CD4-positive, alpha-beta T cell treated with Interleukin-10 for 1 hour (primary cell): Measurements from ENCODE around the gene CARMIL1.

Experiments
- DNase-seq: peaks from one replicate; pipeline ENCODE4 v3.0.0-alpha.2; 2020

The CARMIL1 gene

DNA sequence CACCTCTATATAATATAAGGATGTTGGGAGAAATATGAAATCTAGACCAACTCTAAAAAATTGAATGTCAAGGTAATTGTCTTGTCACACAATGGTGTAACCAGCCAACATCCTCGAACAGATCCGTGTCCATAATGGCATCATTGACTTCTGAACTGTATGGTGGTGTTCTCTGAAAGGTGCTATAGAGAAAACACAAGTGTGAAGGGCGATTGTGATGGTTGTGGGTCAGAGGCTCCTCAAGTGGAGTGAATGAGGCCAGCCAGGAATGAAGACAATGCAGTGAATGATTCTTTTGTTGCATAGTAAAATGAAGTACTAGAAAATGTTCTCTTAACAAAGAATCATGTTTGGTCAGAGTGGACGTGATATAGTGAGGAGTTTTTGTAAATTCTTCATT lies 58.3 kb downstream of the CARMIL1 start:
- no peak for DNase-seq

DNA sequence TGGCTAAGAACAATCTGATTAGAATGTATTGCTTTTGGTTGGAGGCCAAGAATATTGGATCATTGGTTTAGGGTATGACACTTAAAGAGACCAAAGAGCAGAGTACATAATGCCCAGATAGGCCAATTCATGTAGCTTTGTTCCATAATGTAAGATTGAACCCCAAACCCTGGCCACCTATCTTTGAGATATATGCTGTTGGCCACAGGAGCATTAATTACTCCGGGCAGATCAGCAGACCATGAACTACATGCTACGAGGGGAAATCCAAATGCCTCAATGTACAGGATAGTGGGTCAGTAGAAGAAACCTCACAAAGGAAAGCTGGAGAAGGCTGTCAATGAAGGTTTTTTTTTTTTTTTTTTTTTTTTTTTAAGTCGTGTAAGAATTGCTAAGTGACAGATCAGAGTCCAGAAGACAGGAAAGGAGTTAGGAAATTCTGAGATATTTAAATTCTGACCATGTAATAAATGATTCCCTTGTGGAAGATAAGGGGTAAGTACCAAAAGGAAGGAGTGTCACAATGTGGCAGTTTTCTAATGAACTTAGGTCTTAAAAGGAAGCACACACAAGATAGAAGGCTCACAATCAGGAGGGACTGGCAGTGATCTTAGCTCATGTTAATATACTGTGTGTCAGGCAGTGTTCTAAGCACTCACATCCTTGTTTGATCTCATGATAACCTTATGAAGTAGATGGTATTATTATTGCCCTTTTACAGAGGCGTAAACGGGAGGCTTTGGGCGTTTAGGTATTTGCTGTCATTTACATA lies 61.4 kb downstream of the CARMIL1 start:
- DNase-seq: no peak

GRCh38 chr6:25341203-25341552 lies 62.0 kb downstream of the CARMIL1 start:
- no peak for DNase-seq

GRCh38 chr6:25341923-25342619 lies 62.9 kb downstream of the CARMIL1 start:
- no peak for DNase-seq

GRCh38 chr6:25342802-25343201 lies 63.6 kb downstream of the CARMIL1 start:
- no peak for DNase-seq

GRCh38 chr6:25343984-25344383 lies 64.8 kb downstream of the CARMIL1 start:
- no peak for DNase-seq

GRCh38 chr6:25344827-25345226 lies 65.7 kb downstream of the CARMIL1 start:
- no peak for DNase-seq

GRCh38 chr6:25346064-25346463 lies 66.9 kb downstream of the CARMIL1 start:
- no peak for DNase-seq

DNA sequence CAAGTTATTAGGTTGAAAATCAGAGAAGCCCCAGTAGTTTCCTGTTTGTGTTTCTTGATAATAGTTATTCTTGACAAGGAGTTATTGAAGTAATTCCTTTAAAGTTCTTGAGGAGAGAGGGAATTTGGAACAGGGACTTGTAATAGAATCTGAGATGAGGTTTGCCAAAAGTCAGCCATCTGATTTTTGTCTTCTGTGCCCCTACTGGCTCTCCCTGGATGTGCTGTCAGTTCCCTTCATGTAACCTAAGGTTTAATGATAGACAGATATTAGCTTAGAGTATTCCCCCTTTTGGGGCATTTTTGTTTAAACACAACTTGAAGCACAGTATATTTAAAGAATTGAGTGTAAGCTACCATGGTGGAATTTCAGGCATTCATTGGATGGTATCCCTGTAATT lies 71.4 kb downstream of the CARMIL1 start:
- DNase-seq: no peak

- DNase-seq: no peak
Measured at GRCh38 chr6:25351485-25351884, 72.3 kb downstream of the CARMIL1 start.

DNA sequence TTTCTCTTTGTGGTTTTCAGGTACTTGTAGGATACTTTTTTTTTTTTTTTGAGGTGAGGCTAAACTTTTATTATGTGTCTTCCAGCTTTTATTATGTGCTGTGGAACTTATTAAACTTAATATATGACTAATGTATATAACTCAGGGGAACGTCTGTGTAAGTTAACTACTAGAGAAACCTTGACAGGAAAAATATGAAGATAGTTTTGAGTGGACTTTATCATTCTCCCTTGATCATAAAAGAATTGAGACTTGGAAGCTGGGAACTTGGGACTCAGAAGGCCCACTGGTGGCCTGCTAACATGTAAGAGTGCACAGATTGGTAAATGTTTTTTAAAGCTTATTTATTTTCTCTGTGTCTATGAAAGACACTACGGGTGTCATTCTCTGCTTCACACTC lies 73.1 kb downstream of the CARMIL1 start:
- no peak for DNase-seq

- no peak for DNase-seq
Measured at GRCh38 chr6:25354078-25354932, 75.1 kb downstream of the CARMIL1 start.

DNA sequence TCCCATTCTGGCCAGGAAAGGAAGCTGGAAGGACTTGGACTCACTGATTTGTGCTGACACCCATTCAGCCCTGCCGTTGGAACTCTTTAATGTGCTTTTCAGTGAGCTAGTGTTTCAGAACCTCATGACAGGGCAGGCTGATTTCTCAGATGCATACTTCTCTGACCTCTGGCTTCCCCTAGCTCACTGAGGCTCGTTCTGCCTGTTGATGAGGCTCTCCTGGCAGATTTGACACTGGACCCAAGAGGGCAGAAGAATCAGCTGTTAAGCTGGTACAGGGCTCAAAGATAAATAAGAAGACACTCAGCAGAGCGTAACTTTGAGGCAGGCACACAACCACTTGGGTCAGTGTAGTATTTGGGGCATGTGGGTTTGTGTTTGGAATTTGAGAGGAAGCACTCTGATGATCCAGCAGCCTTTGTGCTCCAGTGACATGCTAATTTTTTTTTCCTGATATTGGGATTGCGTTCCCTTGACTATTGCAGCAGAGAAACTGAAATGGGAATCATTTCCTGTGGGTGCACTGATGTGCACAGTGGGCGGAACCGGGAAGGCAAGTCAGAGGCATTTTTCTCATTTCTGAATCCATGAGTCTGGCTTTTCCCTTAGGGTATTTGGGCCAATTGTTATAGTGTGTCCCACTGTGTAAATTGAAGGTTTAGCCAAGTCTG lies 80.2 kb downstream of the CARMIL1 start:
- no peak for DNase-seq

DNA sequence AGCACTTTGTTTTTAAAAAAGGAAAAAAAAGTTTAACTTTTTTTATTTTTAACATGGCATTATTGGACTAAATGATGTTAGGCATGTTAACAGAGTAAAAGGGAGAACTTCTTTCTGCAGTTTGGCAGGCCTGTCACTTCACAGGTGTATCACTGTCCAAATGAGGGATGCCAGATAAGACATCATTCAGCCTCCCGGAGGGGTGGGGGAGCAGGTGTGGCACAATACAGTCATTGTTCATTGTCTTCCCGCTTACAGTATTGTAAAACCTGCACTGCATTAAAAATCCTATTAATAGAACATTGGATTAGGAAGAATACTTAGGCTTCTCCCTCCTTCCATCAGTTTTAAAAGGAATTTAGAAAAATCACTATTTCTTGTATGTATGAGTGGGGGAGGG lies 80.7 kb downstream of the CARMIL1 start:
- no peak for DNase-seq

DNA sequence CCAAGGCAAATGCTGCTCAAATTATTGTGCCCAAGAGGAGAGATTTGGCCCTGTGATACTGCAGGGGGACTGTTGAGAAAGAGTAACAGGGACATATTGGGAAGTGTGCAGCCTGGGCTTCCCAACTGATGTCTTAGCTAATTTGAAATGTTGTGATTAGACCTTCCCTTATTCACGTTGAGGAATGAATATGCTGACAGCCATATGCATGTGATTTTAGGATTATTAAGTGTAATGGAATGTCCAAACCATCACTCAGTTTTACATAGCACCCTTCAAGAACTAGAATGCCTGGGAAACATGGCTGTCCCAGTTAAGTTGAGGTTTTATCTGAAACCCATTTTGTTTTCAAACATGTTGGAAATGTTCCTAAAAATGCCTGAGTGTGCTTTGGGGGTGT lies 81.4 kb downstream of the CARMIL1 start:
- no peak for DNase-seq

- DNase-seq: no peak
Measured at GRCh38 chr6:25363427-25363826, 84.3 kb downstream of the CARMIL1 start.

DNA sequence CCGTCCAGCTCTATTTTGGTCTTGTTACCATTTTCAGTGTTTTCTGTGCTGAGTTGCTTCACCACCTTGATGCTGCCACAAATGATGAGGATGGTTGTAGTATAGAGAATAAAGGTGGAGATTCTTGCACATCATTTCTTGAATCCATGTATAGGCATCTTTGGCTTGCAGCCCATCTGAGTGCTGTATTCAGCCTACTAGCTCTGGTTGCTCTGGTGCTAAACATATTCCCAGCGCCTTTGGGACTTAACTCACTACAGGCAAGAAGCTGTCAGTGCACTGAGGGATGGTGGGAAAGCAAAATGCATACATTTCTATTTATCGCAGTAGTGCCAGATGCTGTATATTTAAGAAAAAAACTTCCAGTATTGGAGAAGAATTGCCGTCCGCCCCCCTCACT lies 86.0 kb downstream of the CARMIL1 start:
- DNase-seq: no peak

DNA sequence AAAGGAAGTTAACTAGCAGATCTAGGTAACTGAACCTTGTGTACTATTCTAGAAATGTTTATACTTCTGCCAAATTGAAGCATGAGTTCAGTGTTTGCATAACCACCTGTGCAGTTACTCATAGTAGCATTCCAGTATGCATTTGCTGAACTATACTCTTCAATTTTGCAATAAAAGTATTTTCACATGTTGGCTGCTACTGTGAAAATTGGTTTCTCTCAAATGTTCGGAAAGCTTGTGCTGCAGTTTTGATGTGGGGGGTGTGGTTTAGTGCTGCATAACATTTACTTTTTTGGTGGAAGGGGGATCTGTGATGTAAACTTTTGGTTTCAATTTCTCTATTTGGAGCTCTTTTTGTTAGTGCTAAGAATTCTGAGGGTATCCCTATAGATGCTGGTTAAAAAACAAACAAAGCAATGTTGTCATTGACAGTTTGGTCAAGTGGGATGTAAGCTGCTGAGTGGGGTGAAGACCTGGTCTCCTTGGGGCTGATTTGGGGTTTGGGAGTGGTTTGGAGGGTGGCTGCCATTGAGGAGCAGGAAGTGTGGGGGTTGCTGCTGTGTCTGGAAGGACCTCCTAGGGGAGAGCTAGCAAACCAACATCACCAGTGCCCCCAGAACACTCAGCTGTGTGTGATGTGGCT lies 87.8 kb downstream of the CARMIL1 start:
- peak; percentile 56 for DNase-seq

DNA sequence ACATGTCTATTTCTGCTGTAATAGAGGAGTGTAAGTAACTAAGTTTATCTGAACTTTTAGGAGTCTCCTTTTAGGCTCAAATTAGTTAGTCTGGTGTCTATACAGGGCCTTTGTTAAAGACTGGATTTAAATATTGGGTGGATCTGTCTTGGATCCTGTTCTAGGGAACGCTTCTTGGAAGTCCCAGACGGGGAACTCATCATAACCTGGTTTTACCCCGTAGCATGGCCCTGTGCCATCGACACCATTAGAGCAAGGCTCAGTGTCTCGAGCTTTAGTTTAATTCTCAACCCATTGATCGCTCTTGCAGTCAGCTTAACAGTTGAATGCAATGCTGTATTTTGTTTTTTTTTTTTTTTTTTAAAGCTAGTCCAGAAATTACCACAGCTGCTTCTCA lies 89.9 kb downstream of the CARMIL1 start:
- DNase-seq: no peak

GRCh38 chr6:25369433-25370177 lies 90.4 kb downstream of the CARMIL1 start:
- DNase-seq: no peak

DNA sequence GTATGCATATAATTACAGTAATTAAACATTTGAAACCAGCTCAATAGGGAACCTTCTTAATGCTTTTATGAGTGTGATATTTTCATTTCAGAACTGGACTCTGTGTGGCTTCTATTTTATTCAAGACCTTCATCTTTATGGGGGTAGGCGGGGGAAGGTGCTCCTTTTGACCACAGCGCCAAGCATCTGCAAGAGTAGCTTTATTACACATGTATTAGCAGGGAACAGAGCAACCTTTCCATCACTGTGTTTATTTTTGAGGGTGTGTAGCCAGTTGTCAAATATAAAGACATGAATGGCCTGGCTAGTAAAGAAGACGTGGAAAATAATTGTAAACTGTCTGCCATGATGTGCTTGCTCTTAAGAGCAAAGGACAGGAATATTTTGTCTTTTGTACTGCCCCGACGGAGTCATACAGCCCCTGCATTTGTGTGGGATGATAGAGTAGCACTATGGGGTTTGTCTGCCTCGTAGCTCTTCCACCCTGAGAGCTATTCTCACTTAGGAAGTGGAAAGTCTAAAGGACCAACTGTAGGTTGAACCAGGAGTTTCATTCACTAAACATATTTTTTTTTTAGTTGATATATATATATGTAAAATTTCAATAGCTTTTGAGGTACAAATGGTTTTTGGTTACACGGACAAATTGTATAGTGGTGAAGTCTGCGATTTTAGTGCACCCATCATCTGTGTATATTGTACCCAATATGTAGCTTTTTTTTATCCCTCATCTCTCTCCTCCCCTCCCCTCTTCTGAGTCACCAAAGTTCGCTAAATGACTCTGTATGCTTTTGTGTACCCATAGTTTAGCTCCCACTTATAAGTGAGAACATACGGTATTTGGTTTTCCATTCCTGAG lies 91.2 kb downstream of the CARMIL1 start:
- no peak for DNase-seq
